HUES48 (cell line): ENCODE data around the gene DCC.

ENCODE experiments used
- H3K27ac ChIP-seq: one replicate; pipeline ENCODE4 v1.7.0; 2013; ENCODE audit warnings: low read depth, low read length, inconsistent platforms
- H3K27me3 ChIP-seq: 2 replicates; pipeline ENCODE4 v1.6.1; 2013; ENCODE audit warnings: mild to moderate bottlenecking, low read length; ENCODE audit not compliant: control insufficient read depth, insufficient read depth
- H3K36me3 ChIP-seq: 2 replicates; pipeline ENCODE4 v1.6.1; 2013; ENCODE audit warnings: low read length; ENCODE audit not compliant: control insufficient read depth, insufficient read depth
- H3K4me1 ChIP-seq: 2 replicates; pipeline ENCODE4 v1.6.1; 2013; ENCODE audit warnings: mild to moderate bottlenecking, low read length; ENCODE audit not compliant: control insufficient read depth, insufficient read depth
- H3K4me3 ChIP-seq: 2 replicates; pipeline ENCODE4 v1.5.1; 2013; ENCODE audit warnings: mild to moderate bottlenecking, low read depth, low read length
- H3K9ac ChIP-seq: 2 replicates; pipeline ENCODE4 v1.6.1; 2013; ENCODE audit warnings: mild to moderate bottlenecking, low read depth, low read length, moderate library complexity
- H3K9me3 ChIP-seq: 2 replicates; pipeline ENCODE4 v1.6.1; 2013; ENCODE audit warnings: low read length; ENCODE audit not compliant: control insufficient read depth, insufficient read depth

DCC gene

DNA sequence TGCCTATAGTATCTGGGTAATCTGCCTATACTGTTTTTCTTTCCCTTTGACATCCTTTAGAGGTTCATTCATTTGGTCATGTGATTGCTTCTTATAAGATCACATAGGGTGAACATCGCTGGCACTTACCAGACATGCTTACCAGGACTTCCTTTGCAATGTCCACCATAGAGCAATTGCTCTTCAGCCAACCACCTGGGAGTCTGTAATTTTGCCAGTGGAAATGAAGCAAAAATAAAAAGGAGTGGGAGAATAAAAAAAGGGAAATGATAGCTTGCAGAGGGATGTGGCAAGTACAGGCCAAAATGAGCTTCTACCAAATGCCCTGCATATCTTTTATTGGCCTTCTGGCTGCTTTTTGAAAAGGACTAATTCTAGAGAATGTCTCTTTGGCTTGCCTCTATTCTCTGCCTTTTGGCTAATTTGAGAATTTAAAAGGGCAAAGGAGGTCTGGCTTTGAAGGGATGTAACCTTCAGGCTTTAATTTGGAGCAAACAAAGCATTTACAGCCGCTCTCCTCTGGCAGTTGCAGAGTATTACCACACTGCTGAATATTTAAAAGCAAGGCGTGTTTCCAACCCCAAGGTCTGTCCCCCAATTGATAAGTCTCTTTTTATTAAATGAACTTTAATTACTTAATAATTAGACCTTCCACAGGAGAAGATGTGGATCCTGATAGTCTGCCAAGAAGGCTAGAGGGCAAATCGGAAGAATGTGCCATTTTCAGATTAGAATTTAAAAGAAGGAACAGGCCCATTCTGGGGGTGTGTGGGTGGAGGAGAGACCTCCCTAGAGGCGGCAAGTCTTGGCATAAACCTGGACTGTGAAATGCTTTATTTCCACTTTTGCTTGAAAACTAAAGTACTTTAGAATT lies 557.9 kb downstream of the DCC start:
- Histone ChIP-seq H3K9me3 (no peaks in the 10 kb centered on the region), H3K4me1 (no peaks in the 10 kb centered on the region; the same call in 1 of the 2 replicates), H3K4me3 (no peak overlapping the region), H3K27me3 (no peaks in the 10 kb centered on the region), H3K27ac (no peak overlapping the region), H3K9ac (no peak overlapping the region), H3K36me3 (no peaks in the 10 kb centered on the region)

GRCh38 chr18:52898485-52899058 lies 558.6 kb downstream of the DCC start:
- Histone ChIP-seq H3K9ac (no peak overlapping the region), H3K9me3 (no peaks in the 10 kb centered on the region), H3K4me3 (no peak overlapping the region), H3K27me3 (no peaks in the 10 kb centered on the region), H3K4me1 (no peaks in the 10 kb centered on the region; the same call in 1 of the 2 replicates), H3K36me3 (no peaks in the 10 kb centered on the region), H3K27ac (no peak overlapping the region)

DNA sequence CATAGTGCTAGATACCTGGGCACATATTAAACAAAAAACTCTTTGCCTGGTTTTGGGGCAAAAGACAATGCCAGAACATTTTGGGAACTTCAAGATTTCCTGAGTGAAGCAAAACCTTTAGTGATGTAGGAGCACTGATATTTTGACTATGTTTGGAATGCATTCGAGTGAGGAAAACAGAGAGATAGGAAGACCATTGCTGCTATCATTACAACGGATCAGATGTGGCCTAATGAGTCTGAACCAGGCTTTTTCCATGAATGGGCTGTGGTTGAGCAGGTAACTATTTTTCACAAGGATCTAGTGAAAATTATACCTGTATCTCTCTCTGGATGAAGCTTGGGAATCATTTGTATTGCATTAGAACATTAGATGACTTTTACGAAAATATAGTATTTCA lies 562.2 kb downstream of the DCC start:
- Histone ChIP-seq H3K9me3 (no peaks in the 10 kb centered on the region), H3K9ac (no peak overlapping the region), H3K27ac (no peak overlapping the region), H3K36me3 (no peaks in the 10 kb centered on the region), H3K27me3 (no peaks in the 10 kb centered on the region), H3K4me3 (no peak overlapping the region), H3K4me1 (no peaks in the 10 kb centered on the region; the same call in 1 of the 2 replicates)

GRCh38 chr18:52903857-52904256 lies 563.9 kb downstream of the DCC start:
- H3K9me3 ChIP-seq, result no peaks in the 10 kb centered on the region
- no peak overlapping the region for H3K9ac ChIP-seq
- H3K36me3 ChIP-seq, result no peaks in the 10 kb centered on the region
- H3K27me3 ChIP-seq, result no peaks in the 10 kb centered on the region
- no peaks in the 10 kb centered on the region; the same call in 1 of the 2 replicates for H3K4me1 ChIP-seq
- H3K4me3 ChIP-seq, result no peak overlapping the region
- no peak overlapping the region for H3K27ac ChIP-seq

GRCh38 chr18:52907543-52908308 lies 567.7 kb downstream of the DCC start:
- Histone ChIP-seq H3K4me1 (no peaks in the 10 kb centered on the region), H3K4me3 (no peak overlapping the region), H3K27me3 (no peaks in the 10 kb centered on the region), H3K9me3 (no peaks in the 10 kb centered on the region), H3K9ac (no peak overlapping the region), H3K36me3 (no peaks in the 10 kb centered on the region), H3K27ac (no peak overlapping the region)

DNA sequence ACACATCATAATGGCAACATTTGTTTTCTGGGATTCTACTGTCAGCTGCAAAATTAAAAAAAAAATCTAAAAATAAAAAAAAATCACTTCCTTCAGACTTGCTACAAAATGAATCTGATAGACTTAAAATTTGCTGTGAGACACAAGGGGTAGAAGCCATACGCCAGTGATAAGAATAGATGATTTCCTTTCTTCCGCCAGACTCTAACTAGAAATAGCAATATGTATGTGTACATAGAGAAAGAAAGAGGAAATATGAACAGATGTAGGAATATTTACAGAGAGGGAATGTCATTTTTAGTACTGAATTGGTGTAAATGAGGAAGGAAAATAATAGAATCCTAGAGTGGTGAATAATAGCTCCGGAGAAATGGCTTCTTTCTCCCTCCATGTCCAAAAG lies 574.2 kb downstream of the DCC start:
- Histone ChIP-seq H3K9ac (no peak overlapping the region), H3K9me3 (no peaks in the 10 kb centered on the region), H3K27ac (no peak overlapping the region), H3K4me3 (no peak overlapping the region), H3K27me3 (no peaks in the 10 kb centered on the region), H3K36me3 (no peaks in the 10 kb centered on the region), H3K4me1 (no peaks in the 10 kb centered on the region; the same call in 1 of the 2 replicates)

DNA sequence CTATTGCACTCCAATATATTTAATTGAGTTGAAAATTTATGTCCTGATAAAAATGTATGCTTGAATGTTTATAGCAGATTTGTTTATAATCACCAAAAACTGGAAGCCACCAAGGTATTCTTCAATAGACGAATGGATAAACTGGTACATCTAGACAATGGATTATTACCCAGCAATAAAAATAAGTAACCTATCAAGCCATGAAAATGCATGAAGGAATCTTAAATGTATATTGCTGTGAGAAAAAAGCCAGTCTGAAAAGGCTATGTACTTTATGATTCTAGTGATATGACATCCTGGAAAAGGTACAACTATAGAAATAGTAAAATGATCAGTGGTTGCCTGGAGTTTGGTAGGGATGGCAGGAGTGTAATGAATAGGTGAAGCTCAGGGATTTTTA lies 580.7 kb downstream of the DCC start:
- H3K36me3 ChIP-seq, result no peaks in the 10 kb centered on the region
- no peaks in the 10 kb centered on the region for H3K27me3 ChIP-seq
- no peaks in the 10 kb centered on the region for H3K9me3 ChIP-seq
- H3K4me1 ChIP-seq, result no peaks in the 10 kb centered on the region; the same call in 1 of the 2 replicates
- H3K27ac ChIP-seq, result no peak overlapping the region
- no peak overlapping the region for H3K9ac ChIP-seq
- H3K4me3 ChIP-seq, result no peak overlapping the region

GRCh38 chr18:52933356-52933755 lies 593.4 kb downstream of the DCC start:
- Histone ChIP-seq H3K27me3 (no peaks in the 10 kb centered on the region), H3K9ac (no peak overlapping the region), H3K4me3 (no peak overlapping the region), H3K27ac (no peak overlapping the region), H3K9me3 (no peaks in the 10 kb centered on the region), H3K36me3 (no peaks in the 10 kb centered on the region), H3K4me1 (no peaks in the 10 kb centered on the region)

- Histone ChIP-seq H3K4me3 (no peak overlapping the region), H3K36me3 (no peaks in the 10 kb centered on the region), H3K9me3 (no peaks in the 10 kb centered on the region), H3K4me1 (no peaks in the 10 kb centered on the region), H3K27me3 (no peaks in the 10 kb centered on the region), H3K9ac (no peak overlapping the region), H3K27ac (no peak overlapping the region)
Observed at GRCh38 chr18:52936931-52937330, 596.9 kb downstream of the DCC start.

DNA sequence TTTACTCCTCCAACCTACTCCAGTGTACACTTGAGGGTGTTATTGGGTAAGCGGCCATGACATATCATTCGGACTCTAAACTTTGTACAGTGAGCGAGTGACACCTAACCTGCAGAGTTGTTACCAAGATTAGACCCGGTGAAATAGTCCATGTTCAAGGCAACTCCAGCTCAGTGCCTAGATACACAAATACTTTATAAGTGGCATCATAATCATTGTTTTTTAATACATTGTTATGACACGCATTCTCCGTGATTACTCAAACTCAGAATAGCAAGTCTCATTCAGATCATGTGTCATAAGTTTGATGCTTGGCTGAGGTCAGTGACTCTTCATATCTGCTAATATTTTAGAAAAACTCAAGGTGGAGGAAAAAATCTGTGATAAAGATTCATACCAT lies 597.8 kb downstream of the DCC start:
- Histone ChIP-seq H3K9me3 (no peaks in the 10 kb centered on the region), H3K4me1 (no peaks in the 10 kb centered on the region), H3K9ac (no peak overlapping the region), H3K27me3 (no peaks in the 10 kb centered on the region), H3K4me3 (no peak overlapping the region), H3K36me3 (no peaks in the 10 kb centered on the region), H3K27ac (no peak overlapping the region)

- Histone ChIP-seq H3K27me3 (no peaks in the 10 kb centered on the region), H3K36me3 (no peaks in the 10 kb centered on the region), H3K9ac (no peak overlapping the region), H3K27ac (no peak overlapping the region), H3K4me3 (no peak overlapping the region), H3K9me3 (no peaks in the 10 kb centered on the region), H3K4me1 (no peaks in the 10 kb centered on the region)
Observed at GRCh38 chr18:52945552-52945951, 605.6 kb downstream of the DCC start.
